HG03039 (cell line): ENCODE results near the gene ZDHHC3.
"Not testable (repeated sequence)": the region's sequence is repeated elsewhere in the genome, so short reads cannot be mapped to it uniquely, and the experiment has no call there.

ENCODE experiments used
- ATAC-seq: cut with Tn5 transposase; IDR thresholded peaks from one replicate; pipeline ENCODE4 v1.9.1; 2021; ENCODE audit warnings: mild to moderate bottlenecking, moderate library complexity; ENCODE audit not compliant: unreplicated experiment

ZDHHC3 gene

GRCh38 chr3:44966795-44967278 is 9.1 kb downstream of the ZDHHC3 start:
- ATAC-seq = no peak

- no peak for ATAC-seq
Measured at GRCh38 chr3:44965165-44965564, 10.8 kb downstream of the ZDHHC3 start.

GRCh38 chr3:44963571-44964325 is 12.2 kb downstream of the ZDHHC3 start:
- no peak for ATAC-seq

GRCh38 chr3:44962621-44963393 is 13.2 kb downstream of the ZDHHC3 start:
- no peak for ATAC-seq

GRCh38 chr3:44961888-44962287 is 14.1 kb downstream of the ZDHHC3 start:
- no peak for ATAC-seq

GRCh38 chr3:44960387-44961026 is 15.5 kb downstream of the ZDHHC3 start:
- ATAC-seq = no peak

- no peak for ATAC-seq
Measured at GRCh38 chr3:44958386-44958785, 17.6 kb downstream of the ZDHHC3 start.

- no peak for ATAC-seq
Measured at GRCh38 chr3:44957986-44958385, 18.0 kb downstream of the ZDHHC3 start.

GRCh38 chr3:44955917-44956316 is 20.1 kb downstream of the ZDHHC3 start:
- no peak for ATAC-seq

GRCh38 chr3:44954962-44955361 is 21.0 kb downstream of the ZDHHC3 start:
- ATAC-seq = no peak

GRCh38 chr3:44954304-44954703 is 21.7 kb downstream of the ZDHHC3 start:
- no peak for ATAC-seq

- ATAC-seq = no peak
Measured at GRCh38 chr3:44952689-44953088, 23.3 kb downstream of the ZDHHC3 start.

- ATAC-seq = no peak
Measured at GRCh38 chr3:44950275-44950734, 25.7 kb downstream of the ZDHHC3 start.

GRCh38 chr3:44949770-44950169 is 26.2 kb downstream of the ZDHHC3 start:
- not testable (repeated sequence) for ATAC-seq

- ATAC-seq = no peak
Measured at GRCh38 chr3:44948239-44948638, 27.7 kb downstream of the ZDHHC3 start.

GRCh38 chr3:44942202-44942921 is 33.6 kb downstream of the ZDHHC3 start:
- ATAC-seq = no peak

- no peak for ATAC-seq
Measured at GRCh38 chr3:44939581-44940036, 36.4 kb downstream of the ZDHHC3 start.

GRCh38 chr3:44932986-44933944 is 42.7 kb downstream of the ZDHHC3 start:
- ATAC-seq = no peak

GRCh38 chr3:44932271-44932670 is 43.7 kb downstream of the ZDHHC3 start:
- no peak for ATAC-seq

GRCh38 chr3:44931791-44932190 is 44.2 kb downstream of the ZDHHC3 start:
- no peak for ATAC-seq
